IgD-negative memory B cell (primary cell): Measurements from ENCODE around the gene AK2. TPM values are rescaled to one million over a fixed set of nuclear protein-coding genes. Genes with fewer than 3 reads are reported as not detected.

Source experiments
- H3K27ac Mint-ChIP-seq, 3 donors: one replicate each; pipeline ENCODE4 v1.8.0; 2020 to 2022; ENCODE audit warnings: mild to moderate bottlenecking in 3 of 3, mixed read lengths in 3 of 3, moderate library complexity in 1 of 3
- H3K27me3 Mint-ChIP-seq: one replicate; pipeline ENCODE4 v1.8.0; 2021; ENCODE audit warnings: mixed read lengths
- H3K36me3 Mint-ChIP-seq: one replicate; pipeline ENCODE4 v1.8.0; 2020; ENCODE audit warnings: mild to moderate bottlenecking, mixed read lengths
- H3K4me1 Mint-ChIP-seq, 3 donors: one replicate each; pipeline ENCODE4 v1.8.0; 2020 to 2022; ENCODE audit warnings: mixed read lengths in 3 of 3, mild to moderate bottlenecking in 1 of 3
- H3K4me3 Mint-ChIP-seq, 4 donors: one replicate each; pipeline ENCODE4 v1.8.0; 2020 to 2022; ENCODE audit warnings: mild to moderate bottlenecking in 4 of 4, mixed read lengths in 4 of 4, moderate library complexity in 3 of 4
- H3K9me3 Mint-ChIP-seq, 3 donors: one replicate each; pipeline ENCODE4 v1.8.0; 2020 to 2021; ENCODE audit warnings: mixed read lengths in 3 of 3, mild to moderate bottlenecking in 1 of 3
- polyA plus RNA-seq: library from polyadenylated mRNA; unstranded; fragments of 300-500 nt; fragmentation: Illumina TruSeq; gene quantifications from one replicate; pipeline ENCODE4 v1.2.3, GENCODE V29; 2021

Gene AK2
- polyA plus RNA-seq, 1 donor from 2014 or later, result 112 TPM

DNA sequence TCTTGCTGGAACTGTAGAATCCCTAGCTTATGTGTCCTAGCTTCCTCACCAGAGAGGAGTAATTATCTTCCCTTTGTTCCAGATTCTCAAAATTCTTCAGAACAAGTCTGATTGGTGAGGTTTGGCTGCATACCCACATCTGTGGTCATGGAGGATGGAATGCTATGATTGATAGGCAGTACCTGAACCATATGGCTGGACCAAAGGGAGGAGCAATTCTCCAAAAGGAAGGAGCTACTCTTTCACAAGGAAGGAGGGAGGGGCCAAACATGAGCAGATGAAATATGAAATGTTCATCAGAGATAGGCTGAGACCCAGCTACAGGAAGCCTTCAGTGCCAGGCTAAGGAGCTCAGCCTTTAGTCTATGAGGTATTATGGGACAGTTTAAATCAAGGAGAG is 67.1 kb downstream of the AK2 start:
- peaks cover 20% of the 10 kb centered on the region for H3K27me3 Mint-ChIP-seq
- peaks cover 2 to 6% (median 6%) of the 10 kb centered on the region in 3 donors for H3K4me1 Mint-ChIP-seq
- no peaks in the 10 kb centered on the region for H3K36me3 Mint-ChIP-seq
- H3K27ac Mint-ChIP-seq, result no peak overlapping the region
- H3K4me3 Mint-ChIP-seq, result peak overlapping the region in 1 of 4 donors; percentile 5
- no peaks in the 10 kb centered on the region for H3K9me3 Mint-ChIP-seq

DNA sequence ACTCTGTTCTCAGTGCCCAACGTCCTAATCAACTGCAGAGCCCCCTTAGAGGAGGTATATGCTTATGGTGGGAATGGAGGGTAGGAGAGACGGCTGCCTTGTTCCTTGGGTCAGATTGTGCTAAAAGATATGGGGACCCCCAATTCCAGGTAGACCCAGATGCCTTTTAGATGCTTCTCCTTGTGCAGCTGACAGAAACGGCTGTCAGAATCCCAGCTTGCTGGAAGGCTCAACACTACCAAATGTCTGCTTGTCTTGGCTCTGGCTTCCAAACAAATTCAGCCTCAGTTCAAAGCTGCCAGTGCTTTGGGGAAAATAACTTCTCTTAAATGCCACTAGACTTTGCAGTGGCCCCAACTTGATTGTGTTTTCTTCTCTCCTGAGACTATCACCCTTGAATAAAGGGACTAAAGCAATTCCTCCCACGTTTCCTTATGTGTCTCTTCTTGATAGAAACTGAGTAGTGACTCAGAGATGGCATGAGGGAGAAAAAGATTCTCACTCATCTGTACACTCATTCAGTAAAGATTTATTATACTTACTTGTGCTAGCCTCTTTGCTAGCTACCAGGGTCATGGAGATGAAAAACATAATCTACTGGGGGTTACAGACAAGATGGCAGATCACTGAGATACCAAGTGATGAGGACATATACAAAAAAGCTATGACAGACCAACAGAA is 68.7 kb downstream of the AK2 start:
- Mint-ChIP-seq H3K27ac (peak overlapping the region in 2 of 3 donors; percentile 6 to 25), H3K4me1 (peaks cover 6 to 8% (median 7%) of the 10 kb centered on the region in 3 donors), H3K9me3 (no peaks in the 10 kb centered on the region), H3K27me3 (peaks cover 19% of the 10 kb centered on the region), H3K36me3 (no peaks in the 10 kb centered on the region), H3K4me3 (peak overlapping the region in 1 of 4 donors; percentile 28)

- peak overlapping the region in 2 of 4 donors; percentile 12 to 28 for H3K4me3 Mint-ChIP-seq
These were observed 69.8 kb downstream of the AK2 start for GRCh38 chr1:32966900-32967299.

DNA sequence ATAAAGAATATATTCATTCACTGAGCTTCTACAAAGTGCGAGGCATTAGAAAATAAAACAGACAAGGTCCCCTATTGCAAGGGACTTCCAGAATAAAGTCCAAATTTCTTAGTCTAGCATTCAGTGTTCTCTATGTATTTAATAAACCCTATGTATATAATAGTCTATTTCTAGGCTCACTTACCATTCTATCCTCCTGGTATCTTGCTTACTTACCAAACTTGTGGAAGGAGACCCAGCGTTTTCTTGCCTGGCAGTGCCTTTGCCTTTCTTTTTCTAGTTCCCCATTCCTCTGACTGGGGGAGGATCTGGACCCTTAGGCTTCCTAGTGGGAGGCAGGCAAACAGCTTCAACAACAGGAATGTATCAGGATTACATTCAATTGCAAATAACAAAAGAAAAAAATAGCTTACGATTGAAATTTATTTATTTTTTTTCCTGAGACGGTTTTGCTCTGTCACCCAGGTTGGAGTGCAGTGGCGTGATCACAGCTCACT is 71.4 kb downstream of the AK2 start:
- Mint-ChIP-seq H3K36me3 (no peaks in the 10 kb centered on the region), H3K4me1 (peaks cover 25 to 27% (median 25%) of the 10 kb centered on the region in 3 donors), H3K27me3 (no peaks in the 10 kb centered on the region), H3K9me3 (no peaks in the 10 kb centered on the region), H3K4me3 (peak overlapping the region; percentile 81 to 94 (median 91)), H3K27ac (peak overlapping the region; percentile 89 to 93 (median 90))

More at GRCh38 chr1:32966900-32967299, 69.8 kb downstream of the AK2 start:
- Mint-ChIP-seq H3K27ac (no peak overlapping the region), H3K27me3 (peaks cover 10% of the 10 kb centered on the region), H3K9me3 (no peaks in the 10 kb centered on the region), H3K4me1 (peaks cover 12 to 13% (median 12%) of the 10 kb centered on the region in 3 donors), H3K36me3 (no peaks in the 10 kb centered on the region)

- no peaks in the 10 kb centered on the region for H3K27me3 Mint-ChIP-seq
- no peaks in the 10 kb centered on the region for H3K9me3 Mint-ChIP-seq
- no peaks in the 10 kb centered on the region for H3K36me3 Mint-ChIP-seq
- peak within 1 kb of the TSS; percentile 91 to 96 (median 94) for H3K4me3 Mint-ChIP-seq
- H3K27ac Mint-ChIP-seq, result peak within 1 kb of the TSS; percentile 89 to 93 (median 90)
- H3K4me1 Mint-ChIP-seq, result peaks cover 28 to 31% (median 28%) of the 10 kb centered on the region in 3 donors
These were observed 72.0 kb downstream of the AK2 start, which contains the start of gene RNF19B for GRCh38 chr1:32964461-32965250. Gene RNF19B (minus strand): TSS chr1:32964809. CDS start chr1:32964685, 124 bp downstream.

- H3K4me3 Mint-ChIP-seq, result peak overlapping the region; percentile 91 to 96 (median 94)
- peaks cover 32 to 35% (median 33%) of the 10 kb centered on the region in 3 donors for H3K4me1 Mint-ChIP-seq
- H3K36me3 Mint-ChIP-seq, result no peaks in the 10 kb centered on the region
- peak overlapping the region; percentile 86 to 92 (median 90) for H3K27ac Mint-ChIP-seq
- H3K27me3 Mint-ChIP-seq, result no peaks in the 10 kb centered on the region
- no peaks in the 10 kb centered on the region for H3K9me3 Mint-ChIP-seq
These were observed 72.8 kb downstream of the AK2 start for GRCh38 chr1:32963746-32964460.

GRCh38 chr1:32962248-32962896 is 74.3 kb downstream of the AK2 start:
- peaks cover 42 to 44% (median 42%) of the 10 kb centered on the region in 3 donors for H3K4me1 Mint-ChIP-seq
- no peaks in the 10 kb centered on the region for H3K27me3 Mint-ChIP-seq
- no peaks in the 10 kb centered on the region for H3K9me3 Mint-ChIP-seq
- H3K36me3 Mint-ChIP-seq, result peaks cover 4% of the 10 kb centered on the region
- peak overlapping the region; percentile 85 to 92 (median 90) for H3K27ac Mint-ChIP-seq
- peak overlapping the region; percentile 91 to 96 (median 94) for H3K4me3 Mint-ChIP-seq

DNA sequence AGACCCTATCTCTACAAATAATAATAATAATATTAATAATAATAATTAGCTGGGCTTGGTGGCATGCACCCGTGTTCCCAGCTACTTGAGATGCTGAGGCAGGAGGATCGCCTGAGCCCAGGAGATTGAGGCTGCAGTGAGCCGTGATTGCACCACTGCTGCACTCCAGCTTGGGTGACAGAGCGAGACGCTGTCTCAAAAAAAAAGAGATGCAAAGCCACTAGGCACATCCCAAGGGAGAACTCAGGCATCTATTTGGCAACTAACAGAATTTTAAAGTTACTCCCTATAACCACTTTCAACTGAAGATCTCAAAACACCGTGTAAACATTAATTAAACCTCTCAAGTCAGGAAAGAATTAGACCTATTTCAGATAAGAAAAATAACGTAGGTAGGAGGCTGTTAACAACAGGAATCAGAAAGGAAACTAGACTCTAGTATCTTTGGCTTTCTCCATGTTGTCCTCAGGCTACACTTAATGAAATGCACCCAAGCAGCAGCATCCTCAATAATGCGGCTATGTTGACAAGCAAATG is 75.8 kb downstream of the AK2 start:
- peaks cover 4% of the 10 kb centered on the region for H3K36me3 Mint-ChIP-seq
- peak overlapping the region; percentile 41 to 95 (median 90) for H3K4me3 Mint-ChIP-seq
- no peaks in the 10 kb centered on the region for H3K27me3 Mint-ChIP-seq
- H3K4me1 Mint-ChIP-seq, result peaks cover 49 to 56% (median 51%) of the 10 kb centered on the region in 3 donors
- peak overlapping the region; percentile 50 to 81 (median 69) for H3K27ac Mint-ChIP-seq
- H3K9me3 Mint-ChIP-seq, result no peaks in the 10 kb centered on the region

DNA sequence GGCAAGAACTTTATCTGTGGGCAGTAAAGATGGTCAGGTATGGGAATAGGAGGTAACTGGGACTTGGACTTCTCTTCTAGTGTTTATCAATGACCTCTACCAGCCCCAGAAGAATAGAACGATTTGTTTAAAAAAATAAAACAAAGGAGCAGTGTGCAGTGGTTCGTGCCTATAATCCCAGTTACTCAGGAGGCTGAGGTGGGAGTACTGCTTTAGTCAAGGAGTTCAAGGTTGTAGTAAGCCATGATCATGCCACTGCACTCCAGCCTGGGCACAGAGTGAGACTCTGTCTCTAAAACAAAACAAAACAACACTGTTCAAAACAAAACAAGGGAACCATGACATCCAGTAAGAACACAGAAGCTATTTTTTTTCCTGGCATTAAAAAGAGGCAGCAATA is 76.3 kb downstream of the AK2 start:
- peak overlapping the region; percentile 31 to 81 (median 76) for H3K27ac Mint-ChIP-seq
- peak overlapping the region; percentile 26 to 95 (median 80) for H3K4me3 Mint-ChIP-seq
- no peaks in the 10 kb centered on the region for H3K9me3 Mint-ChIP-seq
- no peaks in the 10 kb centered on the region for H3K27me3 Mint-ChIP-seq
- H3K36me3 Mint-ChIP-seq, result peaks cover 4% of the 10 kb centered on the region
- peaks cover 51 to 58% (median 52%) of the 10 kb centered on the region in 3 donors for H3K4me1 Mint-ChIP-seq

- peak overlapping the region in 1 of 3 donors; percentile 10 for H3K27ac Mint-ChIP-seq
These were observed 77.9 kb downstream of the AK2 start for GRCh38 chr1:32958827-32959226.

More at GRCh38 chr1:32958827-32959226, 77.9 kb downstream of the AK2 start:
- Mint-ChIP-seq H3K4me1 (peaks cover 58 to 63% (median 59%) of the 10 kb centered on the region in 3 donors), H3K9me3 (no peaks in the 10 kb centered on the region), H3K4me3 (peak overlapping the region in 2 of 4 donors; percentile 20 to 72), H3K36me3 (peaks cover 6% of the 10 kb centered on the region), H3K27me3 (no peaks in the 10 kb centered on the region)

Other genes with a start within 250 kb of the AK2 start
- 41.8 TPM for gene YARS1, start 219.5 kb downstream of the AK2 start, polyA plus RNA-seq
- 10.7 TPM for gene S100PBP, start 219.2 kb downstream of the AK2 start, polyA plus RNA-seq
- gene FNDC5, start 166.0 kb downstream of the AK2 start, polyA plus RNA-seq, result not detected
- not detected for gene HPCA, start 150.4 kb downstream of the AK2 start, polyA plus RNA-seq
- gene TMEM54, start 135.5 kb downstream of the AK2 start, polyA plus RNA-seq, result not detected
- 2.6 TPM for gene RNF19B, start 72.1 kb downstream of the AK2 start, polyA plus RNA-seq
- 0.80 TPM for gene AZIN2, start 44.3 kb upstream of the AK2 start, polyA plus RNA-seq
- 5.3 TPM for gene TRIM62, start 145.2 kb upstream of the AK2 start, polyA plus RNA-seq
- gene ZNF362, start 219.6 kb upstream of the AK2 start, polyA plus RNA-seq, result 20.4 TPM